SH-SY5Y (cell line): Measurements from ENCODE around the gene MARS2.

ENCODE experiments used
- GATA2 ChIP-seq: IDR thresholded peaks from 2 replicates; pipeline ENCODE4 v1.6.1; 2011; ENCODE audit warnings: mild to moderate bottlenecking, low read depth, low read length
- GATA3 ChIP-seq: IDR thresholded peaks from 2 replicates; pipeline ENCODE4 v1.6.1; 2011; ENCODE audit warnings: low read depth, mild to moderate bottlenecking, low read length, moderate library complexity

- no peak for TF ChIP-seq GATA2
- TF ChIP-seq GATA3 = no peak
Measured at GRCh38 chr2:197711578-197711977, 6.4 kb downstream of the MARS2 start.
